ENCODE results near the gene ZCCHC7. TPM values are rescaled to one million over a fixed set of nuclear protein-coding genes. Genes with fewer than 3 reads are reported as not detected.

Gene ZCCHC7
- total RNA-seq, 2 donors from 2014 or later, result 21.2 to 22.7 TPM

DNA sequence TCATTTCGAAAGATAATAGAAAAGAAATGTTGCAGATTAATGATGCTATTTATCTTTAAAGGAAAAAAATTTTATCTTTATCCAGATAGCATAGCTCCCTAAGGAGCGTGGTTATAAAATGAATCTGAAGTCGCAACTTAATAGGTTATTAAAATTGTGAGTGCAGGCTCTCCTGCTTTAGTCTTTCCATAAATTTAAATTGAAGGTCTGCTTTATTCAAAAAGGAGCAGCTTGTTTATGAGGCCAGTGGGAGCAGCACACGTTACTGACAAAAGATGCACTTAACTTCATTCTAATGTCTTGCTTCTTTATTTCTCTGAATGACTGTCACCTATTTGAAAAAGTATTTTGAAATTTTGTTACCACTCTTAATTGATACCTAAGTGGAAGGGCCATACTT lies 95.0 kb downstream of the ZCCHC7 start:
- H3K9ac ChIP-seq (ENCODE audit: extremely low read depth, low read length, poor library complexity, severe bottlenecking), result no peak overlapping the region
- H3K27me3 ChIP-seq (ENCODE audit: control insufficient read depth, insufficient read depth, low read length, poor library complexity, severe bottlenecking), result no peaks in the 10 kb centered on the region
- TF ChIP-seq, protein P1, sequence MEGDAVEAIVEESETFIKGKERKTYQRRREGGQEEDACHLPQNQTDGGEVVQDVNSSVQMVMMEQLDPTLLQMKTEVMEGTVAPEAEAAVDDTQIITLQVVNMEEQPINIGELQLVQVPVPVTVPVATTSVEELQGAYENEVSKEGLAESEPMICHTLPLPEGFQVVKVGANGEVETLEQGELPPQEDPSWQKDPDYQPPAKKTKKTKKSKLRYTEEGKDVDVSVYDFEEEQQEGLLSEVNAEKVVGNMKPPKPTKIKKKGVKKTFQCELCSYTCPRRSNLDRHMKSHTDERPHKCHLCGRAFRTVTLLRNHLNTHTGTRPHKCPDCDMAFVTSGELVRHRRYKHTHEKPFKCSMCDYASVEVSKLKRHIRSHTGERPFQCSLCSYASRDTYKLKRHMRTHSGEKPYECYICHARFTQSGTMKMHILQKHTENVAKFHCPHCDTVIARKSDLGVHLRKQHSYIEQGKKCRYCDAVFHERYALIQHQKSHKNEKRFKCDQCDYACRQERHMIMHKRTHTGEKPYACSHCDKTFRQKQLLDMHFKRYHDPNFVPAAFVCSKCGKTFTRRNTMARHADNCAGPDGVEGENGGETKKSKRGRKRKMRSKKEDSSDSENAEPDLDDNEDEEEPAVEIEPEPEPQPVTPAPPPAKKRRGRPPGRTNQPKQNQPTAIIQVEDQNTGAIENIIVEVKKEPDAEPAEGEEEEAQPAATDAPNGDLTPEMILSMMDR (conservative IDR thresholded peaks at IDR 0.05), result no peak
- no peaks in the 10 kb centered on the region for H3K36me3 ChIP-seq (ENCODE audit: control insufficient read depth, insufficient read depth, low read length)
- no peak overlapping the region for H3K4me3 ChIP-seq (ENCODE audit: low read length)
- H3K9me3 Mint-ChIP-seq, result no peaks in the 10 kb centered on the region
- H3K4me1 Mint-ChIP-seq, result no peaks in the 10 kb centered on the region
- no peak overlapping the region for H3K4me3 Mint-ChIP-seq
- H3K9me3 ChIP-seq (ENCODE audit: control insufficient read depth, low read length), result no peaks in the 10 kb centered on the region
- WGBS, 2 experiments (ENCODE audit: insufficient coverage in 1 of 2, insufficient read length in 1 of 2), result 76 to 93% methylated on average over 2 to 3 of the region's 4 CpGs
- H3K27me3 Mint-ChIP-seq (ENCODE audit: insufficient read depth), result no peaks in the 10 kb centered on the region
- no peak overlapping the region for H3K27ac Mint-ChIP-seq
- no peak for DNase-seq
- no peaks in the 10 kb centered on the region for H3K4me1 ChIP-seq (ENCODE audit: control insufficient read depth, insufficient read depth, low read length)
- no peaks in the 10 kb centered on the region for H3K36me3 Mint-ChIP-seq (ENCODE audit: low read depth)
- H3K27ac ChIP-seq (ENCODE audit: low read depth, low read length), result no peak overlapping the region

GRCh38 chr9:37215830-37216229 lies 95.5 kb downstream of the ZCCHC7 start:
- Mint-ChIP-seq H3K4me3 (no peak overlapping the region), H3K27ac (no peak overlapping the region), H3K36me3 (ENCODE audit: low read depth) (no peaks in the 10 kb centered on the region), H3K4me1 (no peaks in the 10 kb centered on the region), H3K9me3 (no peaks in the 10 kb centered on the region), H3K27me3 (ENCODE audit: insufficient read depth) (no peaks in the 10 kb centered on the region)
- Histone ChIP-seq H3K27ac (ENCODE audit: low read depth, low read length) (no peak overlapping the region), H3K36me3 (ENCODE audit: control insufficient read depth, insufficient read depth, low read length) (no peaks in the 10 kb centered on the region), H3K9me3 (ENCODE audit: control insufficient read depth, low read length) (no peaks in the 10 kb centered on the region), H3K4me3 (ENCODE audit: low read length) (no peak overlapping the region), H3K4me1 (ENCODE audit: control insufficient read depth, insufficient read depth, low read length) (no peaks in the 10 kb centered on the region), H3K9ac (ENCODE audit: extremely low read depth, low read length, poor library complexity, severe bottlenecking) (no peak overlapping the region), H3K27me3 (ENCODE audit: control insufficient read depth, insufficient read depth, low read length, poor library complexity, severe bottlenecking) (no peaks in the 10 kb centered on the region)
- TF ChIP-seq, protein P1 (conservative IDR thresholded peaks at IDR 0.05), result no peak
- 94% methylated on average over 1 of the region's 1 CpG; no CpG with 5 or more reads in 1 of the 2 experiments for WGBS, 2 experiments (ENCODE audit: insufficient coverage in 1 of 2, insufficient read length in 1 of 2)
- no peak for DNase-seq

GRCh38 chr9:37217161-37217560 lies 96.8 kb downstream of the ZCCHC7 start:
- 100% methylated on average over 1 of the region's 2 CpGs; no CpG with 5 or more reads in 1 of the 2 experiments for WGBS, 2 experiments (ENCODE audit: insufficient coverage in 1 of 2, insufficient read length in 1 of 2)
- Histone ChIP-seq H3K4me1 (ENCODE audit: control insufficient read depth, insufficient read depth, low read length) (no peaks in the 10 kb centered on the region), H3K27ac (ENCODE audit: low read depth, low read length) (no peak overlapping the region), H3K9ac (ENCODE audit: extremely low read depth, low read length, poor library complexity, severe bottlenecking) (no peak overlapping the region), H3K36me3 (ENCODE audit: control insufficient read depth, insufficient read depth, low read length) (no peaks in the 10 kb centered on the region), H3K27me3 (ENCODE audit: control insufficient read depth, insufficient read depth, low read length, poor library complexity, severe bottlenecking) (no peaks in the 10 kb centered on the region), H3K4me3 (ENCODE audit: low read length) (no peak overlapping the region), H3K9me3 (ENCODE audit: control insufficient read depth, low read length) (no peaks in the 10 kb centered on the region)
- no peak overlapping the region for H3K4me3 Mint-ChIP-seq
- no peak overlapping the region for H3K27ac Mint-ChIP-seq
- no peaks in the 10 kb centered on the region for H3K27me3 Mint-ChIP-seq (ENCODE audit: insufficient read depth)
- no peaks in the 10 kb centered on the region for H3K36me3 Mint-ChIP-seq (ENCODE audit: low read depth)
- H3K9me3 Mint-ChIP-seq, result no peaks in the 10 kb centered on the region
- no peak for DNase-seq
- no peaks in the 10 kb centered on the region for H3K4me1 Mint-ChIP-seq
- TF ChIP-seq, protein P1 (conservative IDR thresholded peaks at IDR 0.05), result no peak

All from endodermal cell (in vitro differentiated cells).